ENCODE measurements around the gene RGL3.
A peak's percentile ranks its signal among the peaks of the same experiment; 100 is the strongest.

DNA sequence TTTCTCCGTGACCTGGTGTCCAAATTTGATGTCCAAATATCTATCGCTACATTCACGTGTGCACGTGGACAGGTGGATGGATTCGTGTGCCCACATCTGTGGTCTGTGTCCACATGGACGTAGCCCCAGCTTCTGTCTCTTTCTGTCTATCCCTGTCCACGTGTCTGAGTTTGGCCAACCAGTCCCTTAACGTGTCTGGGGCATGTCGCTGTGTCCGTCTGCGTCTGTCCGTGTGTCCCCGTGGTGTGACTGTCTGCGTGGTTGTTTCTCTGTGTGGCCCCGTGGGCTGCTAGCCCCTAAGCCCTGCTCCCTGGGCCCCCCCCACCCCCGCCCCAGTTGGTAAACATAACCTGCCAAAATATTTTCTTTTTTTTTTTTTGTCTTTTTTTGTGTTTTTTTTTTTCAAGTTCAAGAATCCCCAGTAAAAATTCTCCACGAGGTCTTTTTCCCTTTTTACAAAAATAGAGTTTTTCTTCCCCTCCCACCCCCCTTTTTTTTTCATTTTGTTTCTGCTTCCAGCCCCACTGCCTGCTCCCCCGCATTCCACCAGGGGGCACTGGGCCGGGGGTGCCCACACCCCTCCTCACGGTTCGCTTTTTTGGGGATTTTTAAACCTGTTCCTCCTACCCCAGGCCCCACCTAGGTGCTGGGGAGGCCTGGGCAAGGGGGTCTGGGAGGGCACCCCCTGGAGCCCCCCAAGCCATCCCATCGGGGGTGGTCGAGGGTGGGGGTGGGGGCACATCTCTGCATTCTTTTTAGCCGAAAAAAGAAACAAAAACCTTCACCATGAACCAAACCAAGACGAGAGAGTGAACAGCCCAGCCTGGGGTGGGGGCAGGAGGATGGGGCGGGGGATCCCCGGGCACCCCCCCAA, 34.6 kb upstream of the RGL3 start:
- peak in 1 of 4 donors; percentile 7 for TF ChIP-seq CTCF (IDR thresholded peaks at IDR 0.05)
- TF ChIP-seq POLR2A (IDR thresholded peaks at IDR 0.05): no peak

Data from right lobe of liver (tissue), 4 donors.